Measurements from ENCODE around the gene KLLN. TPM values are rescaled to one million over a fixed set of nuclear protein-coding genes. Genes with fewer than 3 reads are reported as not detected.

The KLLN gene
- total RNA-seq, 1 experiment from 2014 or later = 0.57 TPM

DNA sequence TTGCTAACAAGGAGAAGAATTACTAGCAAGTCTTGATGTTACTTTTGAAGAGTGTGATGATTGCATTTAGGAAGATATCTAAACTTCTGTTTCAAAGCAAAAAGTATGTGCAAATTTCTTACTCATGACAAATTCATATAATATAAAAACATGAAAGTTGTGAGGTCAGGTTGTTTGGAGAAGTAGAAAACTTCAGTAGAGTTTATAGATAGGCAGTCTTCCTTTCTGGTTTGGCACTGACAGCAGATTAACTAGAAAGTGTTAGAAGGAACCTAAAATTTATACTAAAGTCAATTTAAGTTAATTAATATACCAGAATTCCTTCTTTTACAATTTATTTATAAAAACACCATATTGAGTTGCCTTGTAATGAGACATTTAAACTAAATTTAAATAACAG, 17.0 kb upstream of the KLLN start:
- DNase-seq = no peak
- Histone ChIP-seq H3K4me3 (no peak overlapping the region), H3K27me3 (ENCODE audit: insufficient read depth, low read depth) (no peaks in the 10 kb centered on the region), H3K4me2 (no peak overlapping the region), H4K20me1 (ENCODE audit: insufficient read depth) (no peaks in the 10 kb centered on the region), H3F3A (ENCODE audit: insufficient read depth, low read depth) (no peaks in the 10 kb centered on the region), H3K9me2 (ENCODE audit: insufficient read depth) (no peaks in the 10 kb centered on the region), H3K79me2 (ENCODE audit: low read depth) (peaks cover 56% of the 10 kb centered on the region), H3K9me3 (ENCODE audit: insufficient read depth, low read depth) (no peaks in the 10 kb centered on the region; the same call in 1 of the 2 replicates), H3K27ac (no peak overlapping the region), H3K36me3 (ENCODE audit: low read depth) (peaks cover 5% of the 10 kb centered on the region), H2AFZ (no peak overlapping the region), H3K4me1 (replicated peaks; ENCODE audit: insufficient read depth) (no peaks in the 10 kb centered on the region)
- TF ChIP-seq CTCF (conservative IDR thresholded peaks at IDR 0.05) (no peak), EZH2 (IDR thresholded peaks at IDR 0.05; ENCODE audit: low read depth) (no peak)
- ChIA-PET POLR2A (ENCODE audit: unreplicated experiment) (no interaction called here), CTCF (no interaction called here)
- intact Hi-C loops (cut with micrococcal nuclease; ENCODE audit: unreplicated experiment) = no loop called here
- no TSS peak for BruUV-seq (replicated peaks)

DNA sequence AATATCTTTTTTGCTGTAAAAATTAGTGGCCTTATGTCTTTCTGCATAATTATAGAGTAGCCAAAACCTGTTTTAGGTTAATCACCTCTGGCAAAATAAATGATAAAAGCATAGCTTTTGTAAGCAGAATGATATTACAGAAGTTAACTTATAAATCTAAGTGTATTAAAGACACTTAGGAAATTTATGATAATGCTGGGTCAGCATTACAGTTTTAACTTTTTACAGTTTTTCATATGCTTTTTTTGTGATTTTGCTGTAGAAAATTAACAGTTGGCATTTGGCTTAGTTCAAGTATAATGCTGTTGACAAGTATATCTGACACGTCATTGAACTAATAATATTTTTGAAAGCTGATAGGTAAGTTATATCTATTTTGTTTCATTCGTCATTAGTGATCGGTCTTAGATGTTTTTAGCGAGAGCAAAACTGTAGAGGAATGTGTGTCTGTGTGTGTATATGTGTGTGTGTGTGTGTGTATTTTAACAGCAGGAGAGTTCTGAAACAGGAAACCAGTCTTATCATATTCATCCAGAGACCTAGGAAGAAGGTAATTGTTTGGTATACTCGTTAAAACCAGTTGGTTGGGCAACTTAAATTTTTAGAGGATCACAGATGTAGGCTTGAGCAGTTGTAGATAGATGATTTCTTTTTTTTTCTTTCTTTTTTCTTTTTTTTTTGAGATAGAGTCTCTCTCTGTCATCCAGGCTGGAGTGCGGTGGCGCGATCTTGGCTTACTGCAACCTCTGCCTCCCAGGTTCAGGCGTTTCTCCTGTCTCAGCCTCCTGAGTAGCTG, 15.5 kb upstream of the KLLN start:
- Histone ChIP-seq H3K27me3 (ENCODE audit: insufficient read depth, low read depth) (no peaks in the 10 kb centered on the region), H3K4me3 (no peak overlapping the region), H4K20me1 (ENCODE audit: insufficient read depth) (no peaks in the 10 kb centered on the region), H3K9me3 (ENCODE audit: insufficient read depth, low read depth) (no peaks in the 10 kb centered on the region; the same call in 1 of the 2 replicates), H3F3A (ENCODE audit: insufficient read depth, low read depth) (no peaks in the 10 kb centered on the region), H3K4me2 (no peak overlapping the region), H3K27ac (no peak overlapping the region), H3K9me2 (ENCODE audit: insufficient read depth) (no peaks in the 10 kb centered on the region), H3K36me3 (ENCODE audit: low read depth) (peaks cover 5% of the 10 kb centered on the region), H3K79me2 (ENCODE audit: low read depth) (peaks cover 64% of the 10 kb centered on the region), H3K4me1 (replicated peaks; ENCODE audit: insufficient read depth) (no peaks in the 10 kb centered on the region), H2AFZ (no peak overlapping the region)
- no peak for TF ChIP-seq EZH2 (IDR thresholded peaks at IDR 0.05; ENCODE audit: low read depth)
- no peak for TF ChIP-seq CTCF (conservative IDR thresholded peaks at IDR 0.05)
- CTCF ChIA-PET = no interaction called here
- POLR2A ChIA-PET (ENCODE audit: unreplicated experiment) = no interaction called here
- no peak for DNase-seq
- no TSS peak for BruUV-seq (replicated peaks)
- intact Hi-C loops (cut with micrococcal nuclease; ENCODE audit: unreplicated experiment) = loop anchor here (10.0 kb wide), 1 partner anchor 46 kb away; no protein-coding TSS in a partner anchor

DNA sequence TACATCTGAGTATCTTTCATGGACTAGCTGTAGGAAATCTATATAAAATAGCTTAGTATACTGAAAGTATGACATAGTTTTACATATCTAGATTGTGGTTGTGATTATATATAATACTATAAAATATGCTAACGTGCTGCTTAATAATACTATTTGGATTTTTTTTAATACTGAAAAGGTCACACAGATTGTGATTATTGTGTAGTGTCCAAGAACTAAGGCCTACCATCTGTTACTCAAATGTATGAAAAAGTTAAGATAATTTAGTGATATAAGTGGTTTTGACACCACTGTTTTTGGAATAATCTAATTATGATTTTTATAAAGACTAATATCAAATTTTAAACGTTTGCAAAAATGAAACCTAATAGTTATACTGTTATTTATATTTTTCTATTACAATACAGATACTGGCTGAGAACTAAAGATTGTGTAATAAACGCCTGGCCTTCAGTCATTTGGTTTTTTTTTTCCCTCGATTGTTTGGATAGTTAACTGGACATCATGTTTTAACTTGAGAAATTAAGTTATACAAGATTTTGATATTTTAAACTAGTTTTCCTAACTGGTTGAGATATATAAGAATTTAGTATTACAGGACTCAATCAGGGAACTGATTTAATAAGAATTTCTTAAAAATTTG, 12.7 kb upstream of the KLLN start:
- H3K4me1 ChIP-seq (replicated peaks; ENCODE audit: insufficient read depth) = 0 out of 2 replicates have a peak, but pooled peaks cover 3% of the 10 kb centered on the region
- ChIA-PET CTCF (no interaction called here), POLR2A (ENCODE audit: unreplicated experiment) (no interaction called here)
- no peaks in the 10 kb centered on the region; the same call in 1 of the 2 replicates for H3K9me3 ChIP-seq (ENCODE audit: insufficient read depth, low read depth)
- H3K4me3 ChIP-seq = no peak overlapping the region
- H2AFZ ChIP-seq = no peak overlapping the region
- H3K27me3 ChIP-seq (ENCODE audit: insufficient read depth, low read depth) = no peaks in the 10 kb centered on the region
- H3K79me2 ChIP-seq (ENCODE audit: low read depth) = peaks cover 68% of the 10 kb centered on the region
- TF ChIP-seq CTCF (conservative IDR thresholded peaks at IDR 0.05) (no peak), EZH2 (IDR thresholded peaks at IDR 0.05; ENCODE audit: low read depth) (no peak)
- H4K20me1 ChIP-seq (ENCODE audit: insufficient read depth) = peaks cover under 1% of the 10 kb centered on the region; the same call in 1 of the 2 replicates
- H3K4me2 ChIP-seq = no peak overlapping the region
- DNase-seq = no peak
- H3K36me3 ChIP-seq (ENCODE audit: low read depth) = no peaks in the 10 kb centered on the region; the same call in 1 of the 2 replicates
- intact Hi-C loops (cut with micrococcal nuclease; ENCODE audit: unreplicated experiment) = loop anchor here (10.0 kb wide), 1 partner anchor 49 kb away; no protein-coding TSS in a partner anchor
- no peaks in the 10 kb centered on the region for H3F3A ChIP-seq (ENCODE audit: insufficient read depth, low read depth)
- H3K9me2 ChIP-seq (ENCODE audit: insufficient read depth) = no peaks in the 10 kb centered on the region
- BruUV-seq (replicated peaks) = no TSS peak
- no peak overlapping the region for H3K27ac ChIP-seq
